ENCODE results near the gene CACNA1S. TPM values are rescaled to one million over a fixed set of nuclear protein-coding genes. Genes with fewer than 3 reads are reported as not detected.

CACNA1S gene
- total RNA-seq, 1 experiment from 2014 or later, result not detected

- peak; percentile 71 for DNase-seq (ENCODE audit: low spot score)
- ChIA-PET CTCF (interaction anchor here (0.6 to 1.9 kb wide), 4 partner anchors 11 to 560 kb away, joined by 3 to 12 read pairs (median 4); no protein-coding TSS in a partner anchor), POLR2A (ENCODE audit: low non-redundant PET) (no interaction called here)
- no peak overlapping the region for H3K4me3 ChIP-seq (ENCODE audit: low read depth, low read length, poor library complexity, severe bottlenecking)
- intact Hi-C loops (cut with micrococcal nuclease; ENCODE audit: unreplicated experiment), result loop anchor here (10.0 kb wide), 1 partner anchor 565 kb away; no protein-coding TSS in a partner anchor
- no peaks in the 10 kb centered on the region for H3K9me3 ChIP-seq (ENCODE audit: low read depth, low read length, poor library complexity, severe bottlenecking)
- H3K36me3 ChIP-seq (ENCODE audit: insufficient read depth, low read length, poor library complexity, severe bottlenecking), result no peaks in the 10 kb centered on the region
- no peaks in the 10 kb centered on the region for H3K27me3 ChIP-seq (replicated peaks; ENCODE audit: insufficient read depth, low read depth, low read length, poor library complexity)
- BruUV-seq (replicated peaks), result no TSS peak
- H3K27ac ChIP-seq (ENCODE audit: low read depth, low read length, poor library complexity, severe bottlenecking), result no peak overlapping the region
- TF ChIP-seq CTCF (conservative IDR thresholded peaks at IDR 0.05; ENCODE audit: low read depth, low read length) (peak; percentile 82), EZH2 (IDR thresholded peaks at IDR 0.05; ENCODE audit: borderline replicate concordance, low read depth, low read length, poor library complexity, severe bottlenecking) (no peak)
- H3K4me1 ChIP-seq (ENCODE audit: insufficient read depth, low read length, poor library complexity, severe bottlenecking), result peaks cover 4% of the 10 kb centered on the region
Observed at GRCh38 chr1:201119206-201120197, 7.3 kb upstream of the CACNA1S start.

- no peak overlapping the region for H3K27ac ChIP-seq (ENCODE audit: low read depth, low read length, poor library complexity, severe bottlenecking)
- POLR2A ChIA-PET (ENCODE audit: low non-redundant PET), result no interaction called here
- CTCF ChIA-PET, result no interaction called here
- H3K4me1 ChIP-seq (ENCODE audit: insufficient read depth, low read length, poor library complexity, severe bottlenecking), result peaks cover 8% of the 10 kb centered on the region
- no peaks in the 10 kb centered on the region for H3K9me3 ChIP-seq (ENCODE audit: low read depth, low read length, poor library complexity, severe bottlenecking)
- intact Hi-C loops (cut with micrococcal nuclease; ENCODE audit: unreplicated experiment), result loop anchor here (10.0 kb wide), 1 partner anchor 561 kb away; no protein-coding TSS in a partner anchor
- TF ChIP-seq CTCF (conservative IDR thresholded peaks at IDR 0.05; ENCODE audit: low read depth, low read length) (no peak), EZH2 (IDR thresholded peaks at IDR 0.05; ENCODE audit: borderline replicate concordance, low read depth, low read length, poor library complexity, severe bottlenecking) (no peak)
- H3K4me3 ChIP-seq (ENCODE audit: low read depth, low read length, poor library complexity, severe bottlenecking), result no peak overlapping the region
- DNase-seq (ENCODE audit: low spot score), result peak; percentile 23
- BruUV-seq (replicated peaks), result no TSS peak
- no peaks in the 10 kb centered on the region for H3K27me3 ChIP-seq (replicated peaks; ENCODE audit: insufficient read depth, low read depth, low read length, poor library complexity)
- H3K36me3 ChIP-seq (ENCODE audit: insufficient read depth, low read length, poor library complexity, severe bottlenecking), result no peaks in the 10 kb centered on the region
Observed at GRCh38 chr1:201116091-201116490, 3.9 kb upstream of the CACNA1S start.

GRCh38 chr1:201115390-201115937 lies 3.2 kb upstream of the CACNA1S start:
- ChIA-PET POLR2A (ENCODE audit: low non-redundant PET) (no interaction called here), CTCF (interaction anchor here (2.7 kb wide), 1 partner anchor 143 kb away, joined by 42 read pairs; no protein-coding TSS in a partner anchor)
- no peak for DNase-seq (ENCODE audit: low spot score)
- no peaks in the 10 kb centered on the region for H3K27me3 ChIP-seq (replicated peaks; ENCODE audit: insufficient read depth, low read depth, low read length, poor library complexity)
- TF ChIP-seq EZH2 (IDR thresholded peaks at IDR 0.05; ENCODE audit: borderline replicate concordance, low read depth, low read length, poor library complexity, severe bottlenecking) (no peak), CTCF (conservative IDR thresholded peaks at IDR 0.05; ENCODE audit: low read depth, low read length) (no peak)
- peaks cover 8% of the 10 kb centered on the region for H3K4me1 ChIP-seq (ENCODE audit: insufficient read depth, low read length, poor library complexity, severe bottlenecking)
- peak overlapping the region; percentile 64 for H3K4me3 ChIP-seq (ENCODE audit: low read depth, low read length, poor library complexity, severe bottlenecking)
- no peaks in the 10 kb centered on the region for H3K36me3 ChIP-seq (ENCODE audit: insufficient read depth, low read length, poor library complexity, severe bottlenecking)
- no TSS peak for BruUV-seq (replicated peaks)
- intact Hi-C loops (cut with micrococcal nuclease; ENCODE audit: unreplicated experiment), result loop anchor here (10.0 kb wide), 1 partner anchor 561 kb away; no protein-coding TSS in a partner anchor
- H3K9me3 ChIP-seq (ENCODE audit: low read depth, low read length, poor library complexity, severe bottlenecking), result no peaks in the 10 kb centered on the region
- no peak overlapping the region for H3K27ac ChIP-seq (ENCODE audit: low read depth, low read length, poor library complexity, severe bottlenecking)

All from A673 (cell line).